Upper lobe of left lung (tissue), 6 donors: ENCODE data around the gene ALDH16A1. TPM values are rescaled to one million over a fixed set of nuclear protein-coding genes. Genes with fewer than 3 reads are reported as not detected.
A peak's percentile ranks its signal among the peaks of the same experiment; 100 is the strongest.

Experiments
- ATAC-seq, 2 donors: fragments of 200-7000 bp; cut with Tn5 transposase; one replicate each; pipeline ENCODE4 v1.9.1; 2022; ENCODE audit warnings: mild to moderate bottlenecking in 2 of 2, moderate library complexity in 2 of 2; ENCODE audit not compliant: low FRiP score in 2 of 2
- DNase-seq, 2 donors: peaks; one replicate each; pipeline ENCODE4 v3.0.0-alpha.2; 2019 to 2020
- H3K27ac ChIP-seq, 4 donors: fragments of 200-600 bp; sonication (generic); one replicate each; pipeline ENCODE4 v1.5.1; 2016 to 2019
- H3K27me3 ChIP-seq, 4 donors: fragments of 200-600 bp; sonication (generic); one replicate each; pipeline ENCODE4 v1.5.1; 2017 to 2019
- H3K36me3 ChIP-seq, 4 donors: fragments of 200-600 bp; sonication (generic); one replicate each; pipeline ENCODE4 v1.5.1; 2016 to 2019
- H3K4me1 ChIP-seq, 4 donors: fragments of 200-600 bp; sonication (generic); one replicate each; pipeline ENCODE4 v1.5.1; 2018 to 2019
- H3K4me3 ChIP-seq, 4 donors: fragments of 200-600 bp; sonication (generic); one replicate each; pipeline ENCODE4 v1.5.1; 2017 to 2019; ENCODE audit warnings: mild to moderate bottlenecking in 2 of 4, moderate library complexity in 1 of 4
- H3K9me3 ChIP-seq, 4 donors: fragments of 200-600 bp; sonication (generic); one replicate each; pipeline ENCODE4 v1.5.1; 2018 to 2019
- EP300 ChIP-seq, 4 donors: sonication (generic); formaldehyde crosslinking; IDR thresholded peaks; one replicate each; pipeline ENCODE4 v1.5.1; 2017; ENCODE audit warnings: antibody characterized with exemption in 4 of 4, control low read depth in 2 of 4
- POLR2A ChIP-seq, 4 donors: fragments of 450-650 bp; IDR thresholded peaks; one replicate each; pipeline ENCODE4 v1.5.1; 2016 to 2017; ENCODE audit warnings: antibody characterized with exemption in 4 of 4, mild to moderate bottlenecking in 2 of 4
- POLR2AphosphoS5 ChIP-seq, 2 donors: sonication (generic); formaldehyde crosslinking; IDR thresholded peaks; one replicate each; pipeline ENCODE4 v1.5.1; 2017; ENCODE audit warnings: antibody characterized with exemption in 2 of 2
- WGBS, 2 donors: methylation state at CpG; one replicate each; pipeline ENCODE4 v1.1.5; 2017 to 2018; 5-methylcytosine and 5-hydroxymethylcytosine counted together
- total RNA-seq, 6 donors: library from RNA; depleted of rRNA in 4 of 6; stranded (reverse); fragments of >200 nt in 4 of 6; gene quantifications; one replicate each; pipeline versions ENCODE4 v1.1.0 to v1.2.1, GENCODE V29; 2016 to 2021
- TF ChIP-seq, protein P1 (sequence below), 6 experiments: fragments of 450-650 bp in 4 of 6; fragments of 200-600 bp in 2 of 6; sonication (generic) in 2 of 6; IDR thresholded peaks; one replicate each; pipeline ENCODE4 v1.5.1; 2016 to 2019; ENCODE audit warnings: antibody characterized with exemption in 6 of 6
- donor health status: DM: no; HTN: no; CAD: no; lungs with moderate emphysema.
- donor health status: DM: no; HTN: yes; CAD: no; lungs with severe emphysema.

The ALDH16A1 gene
- total RNA-seq, 6 donors from 2014 or later, result 26.3 to 111 (median 48.2) TPM

GRCh38 chr19:49419173-49419572, 33.9 kb upstream of the ALDH16A1 start:
- no peaks in the 10 kb centered on the region for H3K9me3 ChIP-seq
- ATAC-seq (no peak), DNase-seq (no peak)
- WGBS, 2 donors, result 68 to 70% methylated on average over 2 of the region's 2 CpGs
- TF ChIP-seq POLR2A (IDR thresholded peaks at IDR 0.05) (no peak), POLR2AphosphoS5 (IDR thresholded peaks at IDR 0.05) (no peak), EP300 (IDR thresholded peaks at IDR 0.05) (no peak)
- TF ChIP-seq, protein P1, sequence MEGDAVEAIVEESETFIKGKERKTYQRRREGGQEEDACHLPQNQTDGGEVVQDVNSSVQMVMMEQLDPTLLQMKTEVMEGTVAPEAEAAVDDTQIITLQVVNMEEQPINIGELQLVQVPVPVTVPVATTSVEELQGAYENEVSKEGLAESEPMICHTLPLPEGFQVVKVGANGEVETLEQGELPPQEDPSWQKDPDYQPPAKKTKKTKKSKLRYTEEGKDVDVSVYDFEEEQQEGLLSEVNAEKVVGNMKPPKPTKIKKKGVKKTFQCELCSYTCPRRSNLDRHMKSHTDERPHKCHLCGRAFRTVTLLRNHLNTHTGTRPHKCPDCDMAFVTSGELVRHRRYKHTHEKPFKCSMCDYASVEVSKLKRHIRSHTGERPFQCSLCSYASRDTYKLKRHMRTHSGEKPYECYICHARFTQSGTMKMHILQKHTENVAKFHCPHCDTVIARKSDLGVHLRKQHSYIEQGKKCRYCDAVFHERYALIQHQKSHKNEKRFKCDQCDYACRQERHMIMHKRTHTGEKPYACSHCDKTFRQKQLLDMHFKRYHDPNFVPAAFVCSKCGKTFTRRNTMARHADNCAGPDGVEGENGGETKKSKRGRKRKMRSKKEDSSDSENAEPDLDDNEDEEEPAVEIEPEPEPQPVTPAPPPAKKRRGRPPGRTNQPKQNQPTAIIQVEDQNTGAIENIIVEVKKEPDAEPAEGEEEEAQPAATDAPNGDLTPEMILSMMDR (IDR thresholded peaks at IDR 0.05), result no peak
- no peak overlapping the region for H3K4me3 ChIP-seq
- no peak overlapping the region for H3K27ac ChIP-seq
- H3K36me3 ChIP-seq, result no peaks in the 10 kb centered on the region
- peaks cover 23 to 35% (median 27%) of the 10 kb centered on the region in 4 donors for H3K4me1 ChIP-seq
- peaks cover 0 to 31% (median 19%) of the 10 kb centered on the region in 4 donors for H3K27me3 ChIP-seq

DNA sequence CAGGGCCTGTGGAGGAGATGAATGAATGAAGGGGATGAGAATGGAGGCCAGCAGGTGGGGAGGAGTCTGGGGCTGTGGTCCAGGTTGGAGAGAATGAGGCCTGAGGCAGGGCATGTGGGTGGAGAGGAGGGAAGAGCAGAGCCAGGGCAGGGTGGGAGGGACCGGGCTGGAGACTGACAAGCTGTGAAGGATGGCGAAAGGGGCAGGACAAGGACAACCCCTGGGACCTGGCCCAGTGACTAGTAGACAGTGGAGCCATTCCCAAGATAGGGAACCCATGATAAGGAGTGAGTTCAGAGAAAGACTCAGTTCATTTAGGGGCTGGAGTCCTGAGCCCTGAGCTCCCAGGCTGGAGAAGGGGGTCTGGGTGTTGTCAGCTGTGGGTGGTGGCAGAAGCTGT, 32.8 kb upstream of the ALDH16A1 start:
- WGBS, 2 donors, result 83 to 89% methylated on average over 2 of the region's 2 CpGs
- peaks cover 0 to 35% (median 20%) of the 10 kb centered on the region in 4 donors for H3K27me3 ChIP-seq

DNA sequence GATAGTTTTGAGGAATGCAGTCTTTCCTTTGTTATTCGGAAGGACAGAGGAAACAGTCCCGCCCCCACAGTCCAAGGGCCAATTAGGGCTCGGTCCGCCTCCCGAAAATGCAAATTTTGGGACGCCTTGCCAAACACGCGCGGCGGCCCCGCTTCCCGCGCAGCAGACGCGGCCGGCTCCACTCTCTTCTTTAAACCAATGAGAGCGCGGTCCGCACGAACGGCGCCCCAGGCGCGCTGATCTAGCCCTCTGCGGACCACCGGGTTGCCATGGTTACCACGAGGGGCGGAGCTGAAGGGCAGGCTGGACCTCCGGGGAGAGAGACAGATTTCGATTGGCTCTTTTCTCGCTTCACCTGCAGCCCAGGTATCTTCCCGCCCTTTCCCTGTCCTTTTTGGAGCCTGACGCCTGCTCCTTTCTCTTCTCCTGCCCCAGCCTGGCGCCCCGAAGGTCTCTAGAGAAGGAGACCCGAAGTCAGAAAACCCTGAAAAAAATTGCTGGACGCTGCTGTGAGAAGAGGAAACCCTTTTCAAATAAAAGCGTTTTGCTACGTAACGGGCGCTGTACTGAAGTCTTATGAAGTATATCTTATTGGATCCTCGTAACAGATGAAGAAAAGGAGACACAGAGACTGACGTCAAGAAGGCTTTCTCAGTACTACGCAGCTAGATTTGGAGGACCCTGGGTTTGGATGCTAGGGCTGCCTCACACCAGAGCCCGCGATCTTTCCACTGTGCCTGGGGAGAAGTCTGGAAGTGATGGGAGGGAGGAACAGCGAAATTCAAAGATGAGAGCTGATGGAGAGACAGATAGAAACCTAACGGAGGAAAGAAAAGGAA, 31.8 kb upstream of the ALDH16A1 start:
- ATAC-seq, result peak; percentile 62 to 84

More for the DNA sequence above, 32.8 kb upstream of the ALDH16A1 start:
- no peak overlapping the region for H3K27ac ChIP-seq
- H3K4me1 ChIP-seq, result peaks cover 23 to 36% (median 27%) of the 10 kb centered on the region in 4 donors
- no peak for TF ChIP-seq POLR2AphosphoS5 (IDR thresholded peaks at IDR 0.05)
- no peak for TF ChIP-seq POLR2A (IDR thresholded peaks at IDR 0.05)
- TF ChIP-seq, protein P1 (IDR thresholded peaks at IDR 0.05), result no peak
- TF ChIP-seq EP300 (IDR thresholded peaks at IDR 0.05), result no peak
- no peak overlapping the region for H3K4me3 ChIP-seq
- DNase-seq (no peak), ATAC-seq (no peak)
- H3K9me3 ChIP-seq, result no peaks in the 10 kb centered on the region
- H3K36me3 ChIP-seq, result no peaks in the 10 kb centered on the region

DNA sequence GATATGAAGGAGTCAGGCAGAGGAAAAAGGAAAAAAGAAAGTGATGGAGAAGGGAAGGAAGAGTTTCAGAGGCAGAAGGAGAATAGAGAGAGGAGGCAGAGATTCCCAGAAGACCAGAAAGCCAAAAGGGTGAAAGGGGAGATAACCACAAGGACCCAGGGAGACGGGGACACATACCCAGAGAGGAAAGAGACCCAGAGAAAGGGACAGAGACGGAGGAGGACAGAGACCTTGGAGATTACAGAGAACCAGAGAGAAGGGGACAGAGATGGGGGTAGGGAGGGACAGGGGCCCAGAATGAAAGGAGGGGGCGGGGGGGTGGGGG, 31.2 kb upstream of the ALDH16A1 start:
- no peak for ATAC-seq
- H3K27ac ChIP-seq, result no peak overlapping the region
- 29 to 30% methylated on average over 3 of the region's 3 CpGs for WGBS, 2 donors
- DNase-seq, result no peak
- no peaks in the 10 kb centered on the region for H3K9me3 ChIP-seq
- H3K36me3 ChIP-seq, result no peaks in the 10 kb centered on the region
- TF ChIP-seq POLR2A (IDR thresholded peaks at IDR 0.05) (no peak), EP300 (IDR thresholded peaks at IDR 0.05) (no peak), POLR2AphosphoS5 (IDR thresholded peaks at IDR 0.05) (no peak)
- TF ChIP-seq, protein P1 (IDR thresholded peaks at IDR 0.05), result no peak
- H3K27me3 ChIP-seq, result peaks cover 0 to 51% (median 28%) of the 10 kb centered on the region in 4 donors
- no peak overlapping the region for H3K4me3 ChIP-seq
- peaks cover 23 to 40% (median 27%) of the 10 kb centered on the region in 4 donors for H3K4me1 ChIP-seq

More for the DNA sequence above, 31.8 kb upstream of the ALDH16A1 start:
- WGBS, 2 donors, result 10 to 11% methylated on average over 38 to 41 of the region's 48 CpGs
- TF ChIP-seq POLR2A (IDR thresholded peaks at IDR 0.05), result no peak
- no peak for TF ChIP-seq EP300 (IDR thresholded peaks at IDR 0.05)
- TF ChIP-seq POLR2AphosphoS5 (IDR thresholded peaks at IDR 0.05), result no peak
- TF ChIP-seq, protein P1 (IDR thresholded peaks at IDR 0.05), result no peak
- no peaks in the 10 kb centered on the region for H3K36me3 ChIP-seq
- no peaks in the 10 kb centered on the region for H3K9me3 ChIP-seq
- peaks cover 23 to 39% (median 27%) of the 10 kb centered on the region in 4 donors for H3K4me1 ChIP-seq
- DNase-seq, result peak; percentile 63 to 91
- H3K4me3 ChIP-seq, result peak overlapping the region in 3 of 4 donors; percentile 15 to 27 (median 26)
- no peak overlapping the region for H3K27ac ChIP-seq
- peaks cover 0 to 46% (median 25%) of the 10 kb centered on the region in 4 donors for H3K27me3 ChIP-seq
